NB4 (cell line): ENCODE data around the gene ADCY3.

Source experiments
- DNase-seq: peaks from one replicate; pipeline ENCODE4 v3.0.0; 2010; ENCODE audit warnings: low read depth
- H3K4me3 ChIP-seq: one replicate; pipeline ENCODE4 v1.5.1; 2011; ENCODE audit warnings: mild to moderate bottlenecking, low read depth, low read length, moderate library complexity
- CTCF ChIP-seq: IDR thresholded peaks from one replicate; pipeline ENCODE4 v1.5.1; 2012; ENCODE audit warnings: low read depth, low read length
- MAX ChIP-seq: IDR thresholded peaks from 2 replicates; pipeline ENCODE4 v1.6.1; 2011; ENCODE audit warnings: low read depth, low read length
- MYC ChIP-seq: IDR thresholded peaks from 2 replicates; pipeline ENCODE4 v1.6.1; 2011; ENCODE audit warnings: low read depth, low read length
- POLR2A ChIP-seq: IDR thresholded peaks from 2 replicates; pipeline ENCODE4 v1.6.1; 2011; ENCODE audit warnings: mild to moderate bottlenecking; ENCODE audit not compliant: insufficient read length; ENCODE audit errors: extremely low read depth

The ADCY3 gene

GRCh38 chr2:24898122-24899109 is 21.6 kb downstream of the ADCY3 start:
- no peak for DNase-seq
- no peak overlapping the region for H3K4me3 ChIP-seq
- TF ChIP-seq CTCF (no peak), POLR2A (no peak), MYC (no peak), MAX (no peak)

- TF ChIP-seq MYC (no peak), CTCF (no peak), MAX (no peak), POLR2A (no peak)
- H3K4me3 ChIP-seq, result no peak overlapping the region
- DNase-seq, result no peak
Observed at GRCh38 chr2:24894750-24895149, 25.3 kb downstream of the ADCY3 start.

DNA sequence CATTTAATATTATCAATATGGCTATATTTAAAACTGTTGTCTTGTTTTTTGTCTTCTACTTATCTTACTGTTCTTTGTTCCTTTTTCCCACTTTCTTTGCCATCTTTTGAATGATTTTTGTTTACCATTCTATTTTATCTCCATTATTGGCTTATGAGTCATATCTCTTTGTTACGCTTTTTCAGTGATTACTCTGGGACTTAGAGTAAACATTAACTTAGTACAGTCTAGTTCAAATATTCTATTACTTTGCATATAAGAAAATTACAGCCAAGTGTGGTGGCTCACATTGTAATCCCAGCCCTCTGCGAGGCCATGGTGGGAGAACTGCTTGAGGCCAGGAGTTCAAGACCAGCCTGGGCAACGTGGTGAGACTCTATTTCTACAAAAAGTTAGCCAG is 26.1 kb downstream of the ADCY3 start:
- TF ChIP-seq CTCF (no peak), MAX (no peak), POLR2A (no peak), MYC (no peak)
- no peak for DNase-seq
- H3K4me3 ChIP-seq, result no peak overlapping the region

- TF ChIP-seq MAX (no peak), MYC (no peak), CTCF (no peak), POLR2A (no peak)
- no peak overlapping the region for H3K4me3 ChIP-seq
- no peak for DNase-seq
Observed at GRCh38 chr2:24892928-24893327, 27.1 kb downstream of the ADCY3 start.

- DNase-seq, result no peak
- TF ChIP-seq POLR2A (no peak), MYC (no peak), MAX (no peak), CTCF (no peak)
- no peak overlapping the region for H3K4me3 ChIP-seq
Observed at GRCh38 chr2:24891201-24891600, 28.8 kb downstream of the ADCY3 start.
